ENCODE data around the gene CDC26. TPM values are rescaled to one million over a fixed set of nuclear protein-coding genes. Genes with fewer than 3 reads are reported as not detected.

Gene CDC26
- 38.7 TPM for polyA plus RNA-seq (2012; ENCODE audit: missing spikeins)

DNA sequence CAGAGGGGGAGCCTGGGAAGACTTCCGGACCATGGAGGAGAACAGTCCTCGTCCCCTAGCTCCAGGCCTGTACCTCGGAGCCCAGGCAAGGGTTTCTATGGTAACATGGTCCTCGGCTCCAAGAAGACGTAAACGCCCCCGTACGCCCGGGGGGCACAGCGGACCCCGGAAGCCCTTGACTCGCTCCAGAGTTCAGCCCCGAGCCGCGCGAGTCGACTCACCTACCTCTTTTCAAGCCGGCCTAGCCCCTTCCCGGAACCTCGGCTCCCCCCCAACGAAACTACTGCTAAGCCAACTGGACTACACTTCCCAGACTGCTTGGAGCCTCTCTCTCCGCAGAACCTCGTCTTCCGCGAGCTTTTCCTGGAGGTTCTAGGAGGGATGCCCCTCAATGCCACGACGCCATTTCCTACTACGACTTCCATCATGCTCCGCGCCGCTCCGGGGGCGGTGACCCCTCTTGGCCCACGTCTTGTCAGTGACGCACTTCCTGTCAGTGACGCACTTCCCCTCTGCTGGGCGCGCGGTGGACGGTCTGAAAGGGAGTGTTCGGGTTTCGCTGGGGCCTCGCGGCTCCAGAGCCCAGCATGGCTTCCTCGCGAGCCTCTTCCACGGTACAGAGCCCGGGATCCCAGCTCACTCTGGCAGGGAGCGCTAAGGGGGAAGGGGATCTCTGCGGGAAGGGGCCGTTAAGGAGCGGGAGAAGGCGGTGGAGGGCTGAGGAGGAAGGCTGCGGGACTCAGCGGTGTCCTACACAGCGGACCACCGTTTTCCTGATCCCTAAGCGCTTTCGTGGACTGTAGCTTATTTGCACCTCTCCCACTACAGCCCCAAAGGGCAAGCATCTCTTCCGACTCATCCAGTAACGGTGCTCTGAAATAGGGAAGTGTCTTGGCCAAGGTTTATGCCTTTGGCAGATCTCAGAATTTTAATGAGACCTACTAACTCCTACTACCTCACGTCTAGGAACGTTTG, at the start of gene CDC26, which contains the start of gene PRPF4:
Gene CDC26 (minus strand): TSS at position 416 of the 975 bp plus-strand sequence. CDS start 3,065 bp downstream, outside the sequence.
Gene PRPF4 (plus strand): TSS at position 502 of the 975 bp plus-strand sequence. CDS start 86 bp downstream, at position 588.
- TF ChIP-seq POLR2A (IDR thresholded peaks at IDR 0.05; ENCODE audit: low read depth, low read length) (peak; percentile 99), TAF1 (IDR thresholded peaks at IDR 0.05; ENCODE audit: borderline replicate concordance, low read depth, low read length) (peak; percentile 83; the same call in 1 of the 2 replicates), POLR2AphosphoS5 (IDR thresholded peaks at IDR 0.05; ENCODE audit: low read depth, low read length) (peak; percentile 97)
- FAIRE-seq (peak; percentile 99), DNase-seq (ENCODE audit: insufficient read length) (peak; percentile 89)

DNA sequence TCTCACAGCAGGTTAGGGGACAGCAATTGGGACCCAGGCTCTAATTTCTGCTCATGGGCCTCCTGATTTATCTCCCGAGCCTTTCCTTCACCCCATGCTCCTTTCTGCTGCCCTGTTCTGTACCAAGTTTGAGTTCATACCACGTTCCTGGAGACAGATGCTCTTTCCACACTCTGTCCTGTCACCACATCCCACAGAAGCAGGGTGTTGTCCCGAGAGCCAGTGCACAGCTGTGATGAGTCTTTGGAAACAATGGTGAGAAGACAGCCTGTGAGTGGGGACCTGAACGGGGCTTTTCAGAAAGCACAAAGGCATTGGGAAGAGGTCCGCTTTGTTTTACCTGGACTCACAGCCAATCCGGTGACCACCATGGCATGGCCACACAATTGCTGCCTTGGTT, 47.3 kb upstream of the CDC26 start:
- TF ChIP-seq POLR2AphosphoS5 (IDR thresholded peaks at IDR 0.05; ENCODE audit: low read depth, low read length) (no peak), TAF1 (IDR thresholded peaks at IDR 0.05; ENCODE audit: borderline replicate concordance, low read depth, low read length) (no peak), POLR2A (IDR thresholded peaks at IDR 0.05; ENCODE audit: low read depth, low read length) (no peak)
- FAIRE-seq = no peak
- no peak for DNase-seq (ENCODE audit: insufficient read length)

DNA sequence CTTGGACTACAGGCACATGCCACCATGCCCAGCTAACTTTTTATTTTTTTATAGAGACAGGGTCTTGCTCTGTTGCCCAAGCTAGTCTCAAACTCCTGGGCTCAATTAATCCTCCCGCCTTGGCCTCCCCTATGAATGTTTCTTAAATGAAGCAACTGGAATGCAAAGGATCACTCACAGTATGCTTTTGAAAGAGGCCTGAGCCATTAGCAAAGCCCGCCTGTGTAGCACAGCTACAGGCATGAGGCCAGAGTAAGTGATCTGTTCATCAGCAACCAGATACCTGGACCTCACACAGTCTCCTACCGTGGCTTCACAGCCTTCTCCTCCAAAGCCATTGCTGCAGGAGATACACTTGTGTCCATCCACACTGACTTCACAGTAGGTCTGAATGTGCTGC, 44.7 kb upstream of the CDC26 start:
- no peak for DNase-seq (ENCODE audit: insufficient read length)
- FAIRE-seq = no peak
- no peak for TF ChIP-seq TAF1 (IDR thresholded peaks at IDR 0.05; ENCODE audit: borderline replicate concordance, low read depth, low read length)
- TF ChIP-seq POLR2AphosphoS5 (IDR thresholded peaks at IDR 0.05; ENCODE audit: low read depth, low read length) = no peak
- no peak for TF ChIP-seq POLR2A (IDR thresholded peaks at IDR 0.05; ENCODE audit: low read depth, low read length)

DNA sequence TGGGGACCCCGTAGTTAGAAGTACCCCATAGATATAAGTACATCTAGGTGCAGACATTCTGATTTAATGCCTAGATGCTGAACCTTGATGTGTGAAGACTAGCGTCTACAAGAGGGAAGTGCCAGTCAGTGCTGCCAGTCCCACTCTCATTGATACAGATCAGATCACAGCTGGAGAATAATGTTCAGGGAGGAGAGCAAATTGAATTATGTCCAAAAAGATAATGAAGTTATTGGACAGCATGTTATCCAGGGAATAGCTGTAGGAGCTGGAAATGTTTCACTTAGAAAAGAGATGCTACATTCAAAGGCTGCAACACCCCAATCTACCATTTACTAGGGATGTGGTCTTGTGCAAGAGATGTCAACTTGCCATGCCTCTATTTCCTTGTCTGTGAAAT, 43.7 kb upstream of the CDC26 start:
- no peak for TF ChIP-seq POLR2AphosphoS5 (IDR thresholded peaks at IDR 0.05; ENCODE audit: low read depth, low read length)
- no peak for TF ChIP-seq TAF1 (IDR thresholded peaks at IDR 0.05; ENCODE audit: borderline replicate concordance, low read depth, low read length)
- no peak for TF ChIP-seq POLR2A (IDR thresholded peaks at IDR 0.05; ENCODE audit: low read depth, low read length)
- FAIRE-seq = no peak
- DNase-seq (ENCODE audit: insufficient read length) = no peak

DNA sequence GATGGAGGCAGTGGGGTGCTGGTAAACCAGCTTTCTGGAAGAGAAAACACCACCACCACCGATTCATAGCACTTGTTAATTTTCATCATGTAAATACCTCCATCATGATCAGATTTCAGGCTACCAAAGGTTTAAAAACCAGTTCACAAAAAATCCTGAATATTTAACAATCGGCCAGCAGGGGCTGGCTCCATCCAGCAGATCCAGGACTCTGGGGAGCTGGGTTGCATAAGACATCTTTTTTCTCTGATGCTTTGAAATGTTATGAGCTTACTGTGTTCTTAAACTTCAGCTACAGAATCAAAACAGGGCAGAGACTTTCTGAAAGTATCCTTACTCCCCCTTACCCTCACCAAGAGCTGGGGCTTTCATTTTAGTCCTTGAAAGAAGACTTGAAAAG, 42.4 kb upstream of the CDC26 start:
- TF ChIP-seq POLR2AphosphoS5 (IDR thresholded peaks at IDR 0.05; ENCODE audit: low read depth, low read length) (no peak), POLR2A (IDR thresholded peaks at IDR 0.05; ENCODE audit: low read depth, low read length) (no peak), TAF1 (IDR thresholded peaks at IDR 0.05; ENCODE audit: borderline replicate concordance, low read depth, low read length) (no peak)
- FAIRE-seq (no peak), DNase-seq (ENCODE audit: insufficient read length) (no peak)

DNA sequence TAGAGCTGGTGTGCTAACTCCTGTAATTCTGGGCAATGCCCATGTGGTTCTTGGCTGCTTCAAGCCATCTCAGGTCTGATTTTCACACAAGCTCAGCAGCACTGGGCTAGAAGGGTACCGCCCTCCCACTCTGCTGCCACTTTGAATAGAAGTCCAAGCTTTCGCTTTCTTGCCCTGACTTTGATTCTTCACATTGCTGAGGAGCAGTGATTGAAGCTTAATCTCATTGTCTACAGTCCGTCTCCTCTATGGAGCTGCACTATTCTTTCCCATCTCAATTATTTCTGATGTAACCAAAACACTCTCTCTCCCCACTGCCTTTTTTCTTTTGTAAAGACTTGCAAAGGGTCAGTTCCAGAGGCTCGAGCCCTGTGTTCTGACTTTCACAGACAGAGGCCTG, 40.7 kb upstream of the CDC26 start:
- no peak for DNase-seq (ENCODE audit: insufficient read length)
- FAIRE-seq = no peak
- TF ChIP-seq TAF1 (IDR thresholded peaks at IDR 0.05; ENCODE audit: borderline replicate concordance, low read depth, low read length) (no peak), POLR2A (IDR thresholded peaks at IDR 0.05; ENCODE audit: low read depth, low read length) (no peak), POLR2AphosphoS5 (IDR thresholded peaks at IDR 0.05; ENCODE audit: low read depth, low read length) (no peak)

DNA sequence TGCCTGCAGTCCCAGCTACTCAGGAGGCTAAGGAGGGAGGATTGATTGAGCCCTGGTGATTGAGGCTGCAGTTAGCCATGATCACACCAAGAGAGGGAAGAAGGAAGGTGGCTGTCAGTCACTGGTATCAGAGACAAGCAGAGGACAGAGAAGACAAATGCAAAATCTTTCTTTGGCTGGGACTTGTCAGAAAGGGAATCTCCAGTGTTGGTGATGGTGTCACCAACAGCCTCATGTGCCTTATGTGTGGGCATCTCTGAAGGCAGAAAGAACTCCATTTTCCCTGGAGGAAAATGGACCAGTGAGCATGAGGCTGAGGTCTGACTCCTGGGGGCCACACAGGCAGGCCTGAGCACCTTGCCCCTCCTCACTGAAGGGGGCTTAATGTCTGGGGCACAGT, 39.9 kb upstream of the CDC26 start:
- FAIRE-seq (no peak), DNase-seq (ENCODE audit: insufficient read length) (no peak)
- TF ChIP-seq POLR2AphosphoS5 (IDR thresholded peaks at IDR 0.05; ENCODE audit: low read depth, low read length) (no peak), TAF1 (IDR thresholded peaks at IDR 0.05; ENCODE audit: borderline replicate concordance, low read depth, low read length) (no peak), POLR2A (IDR thresholded peaks at IDR 0.05; ENCODE audit: low read depth, low read length) (no peak)

DNA sequence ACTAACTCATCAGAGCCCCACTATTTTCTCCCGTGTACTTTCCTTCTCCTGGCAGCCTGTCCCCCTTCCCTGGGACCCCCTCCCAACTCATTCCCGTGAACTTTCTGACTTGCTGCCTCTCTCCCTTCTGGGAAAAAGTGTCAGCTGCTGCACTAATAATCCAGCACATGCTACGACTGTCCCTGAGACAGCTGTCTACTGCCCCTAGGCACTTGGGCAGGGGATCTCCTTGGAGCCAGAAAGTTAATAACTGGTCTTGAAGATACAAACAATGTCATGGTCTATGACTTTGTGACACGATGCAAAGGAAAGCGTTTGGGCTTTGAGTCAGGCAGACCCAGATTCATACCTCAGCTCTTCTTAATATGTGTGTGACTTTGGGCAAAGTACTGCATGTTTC, 37.9 kb upstream of the CDC26 start:
- FAIRE-seq = no peak
- TF ChIP-seq TAF1 (IDR thresholded peaks at IDR 0.05; ENCODE audit: borderline replicate concordance, low read depth, low read length) (no peak), POLR2A (IDR thresholded peaks at IDR 0.05; ENCODE audit: low read depth, low read length) (no peak)
- DNase-seq (ENCODE audit: insufficient read length) = no peak

DNA sequence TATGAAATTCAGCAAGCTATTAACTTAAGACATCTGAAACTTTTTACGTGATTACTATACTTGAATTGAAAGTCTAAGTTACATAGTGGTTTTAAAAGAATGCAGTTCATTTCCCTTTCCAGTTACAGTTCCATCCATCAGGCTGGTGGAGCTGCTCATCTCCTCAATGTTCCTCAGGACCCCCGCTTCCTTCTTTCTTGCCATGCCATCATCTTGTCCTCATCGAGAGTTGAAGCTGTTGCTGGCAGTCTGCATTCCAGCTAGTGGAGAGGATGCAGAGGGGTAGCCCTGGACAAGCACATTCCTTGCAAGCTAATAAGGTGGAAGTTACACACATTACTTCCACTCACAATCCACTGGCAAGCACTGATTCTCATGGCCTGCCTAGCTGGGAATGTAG, 36.6 kb upstream of the CDC26 start:
- FAIRE-seq (no peak), DNase-seq (ENCODE audit: insufficient read length) (no peak)
- no peak for TF ChIP-seq TAF1 (IDR thresholded peaks at IDR 0.05; ENCODE audit: borderline replicate concordance, low read depth, low read length)
- TF ChIP-seq POLR2A (IDR thresholded peaks at IDR 0.05; ENCODE audit: low read depth, low read length) = no peak

DNA sequence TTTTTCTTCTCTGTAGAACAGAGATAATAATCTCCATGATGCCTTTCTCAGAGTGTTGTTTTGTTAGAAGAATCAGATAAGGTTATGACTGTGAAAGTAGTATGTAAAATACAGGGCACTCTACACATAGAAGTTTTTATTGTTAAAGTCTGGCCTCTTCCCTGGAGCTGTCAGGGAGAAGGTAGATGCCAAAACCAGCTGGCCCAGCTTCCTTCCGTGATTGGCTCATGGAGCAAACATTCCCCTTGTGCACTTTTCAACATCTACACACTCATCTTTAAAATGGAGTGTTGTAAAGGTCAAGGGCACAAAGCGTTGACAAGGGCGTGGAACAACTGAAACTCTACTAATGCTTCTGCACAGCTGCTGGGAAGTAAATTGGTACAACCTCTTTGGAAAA, 35.2 kb upstream of the CDC26 start:
- FAIRE-seq = no peak
- DNase-seq (ENCODE audit: insufficient read length) = no peak
- TF ChIP-seq POLR2A (IDR thresholded peaks at IDR 0.05; ENCODE audit: low read depth, low read length) (no peak), POLR2AphosphoS5 (IDR thresholded peaks at IDR 0.05; ENCODE audit: low read depth, low read length) (no peak), TAF1 (IDR thresholded peaks at IDR 0.05; ENCODE audit: borderline replicate concordance, low read depth, low read length) (no peak)

DNA sequence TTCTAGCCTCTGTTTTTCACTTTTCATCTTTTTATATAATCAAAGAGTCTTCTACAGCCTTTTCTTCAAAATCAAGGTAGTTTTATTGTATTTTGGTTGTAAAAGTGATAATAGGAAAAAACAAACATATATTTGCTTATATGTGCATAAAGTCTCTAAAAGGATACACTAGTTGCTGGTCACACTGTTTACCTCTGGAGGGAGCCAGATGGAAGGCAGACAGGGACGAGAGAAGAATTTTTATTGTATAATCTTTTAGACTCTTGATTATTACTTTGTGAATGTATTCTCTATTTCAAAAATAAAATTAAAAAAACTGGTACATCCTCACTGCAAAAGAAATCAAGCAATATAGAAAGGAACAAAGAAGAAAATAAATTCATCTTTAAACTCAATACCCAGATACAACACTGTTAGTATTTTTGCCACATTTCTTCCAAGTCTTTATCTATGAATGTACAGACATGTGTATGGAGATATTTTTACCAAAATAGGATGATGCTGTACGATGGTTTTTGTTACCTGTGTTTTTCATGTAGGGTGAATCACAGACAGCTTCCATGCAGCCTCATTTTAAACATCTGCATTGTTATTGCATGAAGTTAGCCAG, 33.9 kb upstream of the CDC26 start:
- TF ChIP-seq TAF1 (IDR thresholded peaks at IDR 0.05; ENCODE audit: borderline replicate concordance, low read depth, low read length) = no peak
- TF ChIP-seq POLR2AphosphoS5 (IDR thresholded peaks at IDR 0.05; ENCODE audit: low read depth, low read length) = no peak
- TF ChIP-seq POLR2A (IDR thresholded peaks at IDR 0.05; ENCODE audit: low read depth, low read length) = no peak
- DNase-seq (ENCODE audit: insufficient read length) = no peak

More for the DNA sequence above, 33.9 kb upstream of the CDC26 start:
- no peak for FAIRE-seq

Data from GM12892 (cell line).